Uterus (tissue), 4 donors: Measurements from ENCODE around the gene ZNF70. TPM values are rescaled to one million over a fixed set of nuclear protein-coding genes. Genes with fewer than 3 reads are reported as not detected.
"Not testable (repeated sequence)": the region's sequence is repeated elsewhere in the genome, so short reads cannot be mapped to it uniquely, and the experiment has no call there.

Experiments
- DNase-seq, 2 donors: peaks; one replicate each; pipeline ENCODE4 v3.0.0-alpha.2; 2019 to 2020
- H3K27ac ChIP-seq, 2 donors: fragments of 200-600 bp; sonication (generic); 1 replicate in 1 of 2; 2 replicates in 1 of 2; pipeline ENCODE4 v1.5.1; 2016 to 2018
- H3K27me3 ChIP-seq, 2 donors: fragments of 200-600 bp; sonication (generic); one replicate each; pipeline ENCODE4 v1.5.1; 2018 to 2019; ENCODE audit warnings: control low read depth in 1 of 2
- H3K36me3 ChIP-seq, 2 donors: fragments of 200-600 bp; sonication (generic); one replicate each; pipeline ENCODE4 v1.5.1; 2019; ENCODE audit warnings: control low read depth in 1 of 2
- H3K4me1 ChIP-seq, 2 donors: fragments of 200-600 bp; sonication (generic); one replicate each; pipeline ENCODE4 v1.5.1; 2018 to 2019; ENCODE audit warnings: control low read depth in 1 of 2
- H3K4me3 ChIP-seq, 2 donors: fragments of 200-600 bp; sonication (generic); 1 replicate in 1 of 2; 2 replicates in 1 of 2; pipeline ENCODE4 v1.5.1; 2018 to 2019; ENCODE audit warnings: mild to moderate bottlenecking in 1 of 2
- H3K9me3 ChIP-seq, 2 donors: fragments of 200-600 bp; sonication (generic); one replicate each; pipeline ENCODE4 v1.5.1; 2019; ENCODE audit warnings: control low read depth in 1 of 2
- POLR2A ChIP-seq, 2 donors: fragments of 450-650 bp; IDR thresholded peaks; one replicate each; pipeline ENCODE4 v1.6.1; 2016; ENCODE audit warnings: antibody characterized with exemption in 2 of 2, mild to moderate bottlenecking in 1 of 2, moderate library complexity in 1 of 2
- intact Hi-C: fragments of 100-400 bp; cut with DNase I; formaldehyde crosslinking; loops from one replicate; pipeline ENCODE4 v1.15.1; 2023; ENCODE audit warnings: low total_unique reads
- total RNA-seq, 4 donors: library from RNA; depleted of rRNA in 3 of 4; stranded (reverse); fragments of >200 nt in 3 of 4; gene quantifications; one replicate each; pipeline versions ENCODE4 v1.1.0 to v1.2.4, GENCODE V29; 2014 to 2023
- TF ChIP-seq, protein P1 (sequence below), 4 experiments: fragments of 200-600 bp in 2 of 4; fragments of 450-650 bp in 2 of 4; sonication (generic) in 2 of 4; IDR thresholded peaks; one replicate each; pipeline ENCODE4 v1.5.1; 2016 to 2019; ENCODE audit warnings: antibody characterized with exemption in 4 of 4, mild to moderate bottlenecking in 2 of 4, moderate library complexity in 1 of 4
- donor health status: DM: yes; HTN: yes; CAD: no.

ZNF70 gene
- total RNA-seq, 4 donors from 2014 or later = 3.6 to 13.8 (median 6.2) TPM

DNA sequence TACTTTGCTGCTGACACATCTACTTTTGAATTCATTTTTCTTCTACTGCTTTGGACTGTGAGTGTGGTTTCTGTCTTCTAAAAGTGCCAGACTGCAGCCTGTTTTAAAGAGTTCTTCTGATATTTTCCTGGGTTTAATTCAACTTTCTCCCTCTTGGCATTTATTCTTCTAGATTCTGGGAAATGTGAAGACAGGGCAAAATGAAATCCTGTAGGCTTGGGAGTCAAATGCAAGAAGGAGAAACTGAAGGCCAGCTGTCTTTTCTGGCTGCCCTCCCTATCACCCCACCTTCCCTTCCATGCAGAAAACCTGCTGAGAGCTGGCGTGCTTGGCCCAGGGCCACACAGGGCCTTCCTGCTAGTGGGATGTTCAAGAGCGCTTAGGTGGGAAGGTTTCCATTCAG is 7.6 kb downstream of the ZNF70 start:
- no peak for DNase-seq
- Histone ChIP-seq H3K27me3 (no peaks in the 10 kb centered on the region), H3K9me3 (no peaks in the 10 kb centered on the region), H3K4me3 (no peak overlapping the region), H3K27ac (no peak overlapping the region), H3K4me1 (no peaks in the 10 kb centered on the region), H3K36me3 (no peaks in the 10 kb centered on the region)
- TF ChIP-seq, protein P1, sequence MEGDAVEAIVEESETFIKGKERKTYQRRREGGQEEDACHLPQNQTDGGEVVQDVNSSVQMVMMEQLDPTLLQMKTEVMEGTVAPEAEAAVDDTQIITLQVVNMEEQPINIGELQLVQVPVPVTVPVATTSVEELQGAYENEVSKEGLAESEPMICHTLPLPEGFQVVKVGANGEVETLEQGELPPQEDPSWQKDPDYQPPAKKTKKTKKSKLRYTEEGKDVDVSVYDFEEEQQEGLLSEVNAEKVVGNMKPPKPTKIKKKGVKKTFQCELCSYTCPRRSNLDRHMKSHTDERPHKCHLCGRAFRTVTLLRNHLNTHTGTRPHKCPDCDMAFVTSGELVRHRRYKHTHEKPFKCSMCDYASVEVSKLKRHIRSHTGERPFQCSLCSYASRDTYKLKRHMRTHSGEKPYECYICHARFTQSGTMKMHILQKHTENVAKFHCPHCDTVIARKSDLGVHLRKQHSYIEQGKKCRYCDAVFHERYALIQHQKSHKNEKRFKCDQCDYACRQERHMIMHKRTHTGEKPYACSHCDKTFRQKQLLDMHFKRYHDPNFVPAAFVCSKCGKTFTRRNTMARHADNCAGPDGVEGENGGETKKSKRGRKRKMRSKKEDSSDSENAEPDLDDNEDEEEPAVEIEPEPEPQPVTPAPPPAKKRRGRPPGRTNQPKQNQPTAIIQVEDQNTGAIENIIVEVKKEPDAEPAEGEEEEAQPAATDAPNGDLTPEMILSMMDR (IDR thresholded peaks at IDR 0.05) = no peak
- no peak for TF ChIP-seq POLR2A (IDR thresholded peaks at IDR 0.05)
- intact Hi-C loops = no loop called here

DNA sequence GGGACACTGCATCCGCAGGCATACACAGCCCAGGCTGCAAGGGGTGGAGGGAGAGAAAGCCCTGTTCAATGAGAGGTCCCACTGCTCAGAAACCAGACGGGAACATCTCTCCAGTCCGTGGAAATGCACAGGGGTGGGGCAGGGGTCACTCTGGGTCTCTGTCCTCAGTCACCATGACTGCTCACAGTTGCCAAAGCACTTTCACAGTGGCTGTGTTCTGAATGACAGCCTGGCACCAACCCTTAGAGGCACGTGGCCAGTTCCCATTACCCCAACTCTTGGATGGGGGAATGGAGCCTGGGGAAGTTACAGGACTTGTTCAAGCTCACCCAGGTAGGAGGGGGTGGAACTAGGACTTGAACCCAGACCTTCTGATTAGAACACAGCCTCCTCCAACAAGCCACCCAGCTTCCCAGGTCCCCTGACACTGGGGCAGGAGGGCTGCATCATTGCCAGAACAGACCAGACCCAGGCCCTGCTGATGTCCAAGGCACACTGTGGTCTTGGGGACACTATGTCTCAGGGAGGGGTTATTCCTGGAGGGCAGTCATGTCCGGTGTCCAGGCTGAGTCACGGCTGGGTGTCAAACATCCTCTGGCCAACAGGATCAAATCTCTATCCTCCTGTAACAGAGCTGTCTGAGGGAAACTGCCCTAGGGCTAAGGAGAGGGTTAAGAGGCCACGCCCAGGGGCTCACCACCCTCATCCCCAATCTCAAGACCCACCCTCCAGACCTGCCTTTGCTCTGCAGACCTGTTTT is 8.2 kb downstream of the ZNF70 start:
- no peak for DNase-seq
- no peaks in the 10 kb centered on the region for H3K36me3 ChIP-seq
- TF ChIP-seq, protein P1 (IDR thresholded peaks at IDR 0.05) = no peak
- no peak for TF ChIP-seq POLR2A (IDR thresholded peaks at IDR 0.05)
- no peaks in the 10 kb centered on the region for H3K4me1 ChIP-seq
- H3K27ac ChIP-seq = no peak overlapping the region
- no peak overlapping the region for H3K4me3 ChIP-seq
- intact Hi-C loops = no loop called here
- no peaks in the 10 kb centered on the region for H3K9me3 ChIP-seq
- no peaks in the 10 kb centered on the region for H3K27me3 ChIP-seq

DNA sequence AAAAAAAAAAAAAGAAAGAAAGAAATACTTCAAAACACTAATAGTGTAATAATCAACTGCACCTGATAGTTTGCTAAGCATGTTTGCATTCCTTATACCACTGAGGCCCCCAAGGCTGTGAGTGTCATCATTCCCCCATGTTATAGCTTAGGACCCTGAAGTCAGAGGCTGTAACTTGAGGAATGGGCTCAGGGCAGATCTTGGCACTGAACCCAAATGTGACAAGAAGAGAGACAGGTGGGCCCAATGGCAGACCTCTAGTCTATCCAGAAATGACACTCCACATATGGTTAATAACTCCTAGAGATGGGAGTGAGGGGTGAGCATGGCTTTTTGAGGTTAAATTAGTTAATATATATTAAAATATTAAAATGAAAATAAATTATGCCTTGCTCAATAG is 13.2 kb downstream of the ZNF70 start:
- no peaks in the 10 kb centered on the region for H3K9me3 ChIP-seq
- H3K36me3 ChIP-seq = no peaks in the 10 kb centered on the region
- intact Hi-C loops = no loop called here
- TF ChIP-seq, protein P1 (IDR thresholded peaks at IDR 0.05) = no peak
- TF ChIP-seq POLR2A (IDR thresholded peaks at IDR 0.05) = no peak
- no peaks in the 10 kb centered on the region for H3K27me3 ChIP-seq
- no peak overlapping the region for H3K4me3 ChIP-seq
- no peaks in the 10 kb centered on the region for H3K4me1 ChIP-seq
- H3K27ac ChIP-seq = no peak overlapping the region
- no peak for DNase-seq

DNA sequence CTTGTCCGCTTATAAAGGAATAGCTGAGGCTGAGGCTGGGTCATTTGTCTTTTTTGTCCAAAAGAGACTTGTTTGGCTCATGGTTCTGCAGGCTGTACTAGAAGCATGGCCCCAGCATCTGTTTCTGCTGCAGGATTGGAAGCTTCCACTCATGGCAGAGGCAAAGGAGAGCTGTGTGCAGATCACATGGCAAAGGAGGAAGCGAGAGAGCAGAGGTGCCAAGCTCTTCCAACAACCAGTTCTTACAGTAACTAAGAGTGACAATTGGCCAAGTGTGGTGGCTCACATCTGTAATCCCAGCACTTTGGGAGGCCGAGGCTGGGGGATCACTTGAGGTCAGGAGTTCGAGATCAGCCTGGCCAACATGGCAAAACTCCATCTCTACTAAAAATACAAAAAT is 22.8 kb downstream of the ZNF70 start:
- H3K36me3 ChIP-seq, H3K4me1 ChIP-seq, H3K9me3 ChIP-seq, intact Hi-C loops, H3K27me3 ChIP-seq, H3K4me3 ChIP-seq, H3K27ac ChIP-seq, DNase-seq: not testable (repeated sequence)

DNA sequence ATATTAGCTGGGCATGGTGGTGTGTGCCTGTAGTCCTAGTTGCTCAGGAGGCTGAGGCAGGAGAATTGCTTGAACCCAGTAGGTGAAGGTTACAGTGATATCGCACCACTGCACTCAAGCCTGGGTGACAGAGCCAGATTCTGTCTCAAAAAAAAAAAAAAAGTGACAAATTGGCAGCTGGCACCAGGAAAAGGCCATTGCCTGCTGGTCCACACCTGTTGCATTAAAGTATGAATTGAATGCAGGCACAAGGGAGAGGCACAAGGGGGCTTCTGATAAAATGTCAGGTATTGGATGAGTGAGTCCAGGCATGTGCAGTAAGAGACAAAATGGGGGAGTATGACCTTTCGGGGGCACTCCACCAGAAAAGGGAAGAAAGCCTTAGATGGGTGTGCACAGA is 28.2 kb downstream of the ZNF70 start:
- H3K36me3 ChIP-seq = no peaks in the 10 kb centered on the region
- no peaks in the 10 kb centered on the region for H3K4me1 ChIP-seq
- no peak overlapping the region for H3K4me3 ChIP-seq
- H3K9me3 ChIP-seq = no peaks in the 10 kb centered on the region
- no peak for DNase-seq
- H3K27ac ChIP-seq = no peak overlapping the region
- intact Hi-C loops = no loop called here
- TF ChIP-seq, protein P1 (IDR thresholded peaks at IDR 0.05) = no peak
- TF ChIP-seq POLR2A (IDR thresholded peaks at IDR 0.05) = no peak
- no peaks in the 10 kb centered on the region for H3K27me3 ChIP-seq
